Esophagus mucosa (tissue), 1 donor: ENCODE results near the gene PGBD2. TPM values are rescaled to one million over a fixed set of nuclear protein-coding genes. Genes with fewer than 3 reads are reported as not detected.
"Not testable (repeated sequence)": the region's sequence is repeated elsewhere in the genome, so short reads cannot be mapped to it uniquely, and the experiment has no call there.

Experiments
- ATAC-seq: fragments of 200-7000 bp; cut with Tn5 transposase; one replicate; pipeline ENCODE4 v1.9.1; 2020
- total RNA-seq: library from RNA; stranded (reverse); gene quantifications from one replicate; pipeline ENCODE4 v1.2.4, GENCODE V29; 2023
- donor health status: DM: yes; HTN: yes; CAD: no.

The PGBD2 gene
- total RNA-seq, 1 donor from 2014 or later: 4.5 TPM

- ATAC-seq: no peak
These were observed 20.6 kb downstream of the PGBD2 start for GRCh38 chr1:248926401-248927182.

GRCh38 chr1:248927283-248927682 lies 21.2 kb downstream of the PGBD2 start:
- ATAC-seq: not testable (repeated sequence)

GRCh38 chr1:248928122-248928521 lies 22.1 kb downstream of the PGBD2 start:
- not testable (repeated sequence) for ATAC-seq

GRCh38 chr1:248930037-248930436 lies 24.0 kb downstream of the PGBD2 start:
- ATAC-seq: not testable (repeated sequence)

- ATAC-seq: not testable (repeated sequence)
These were observed 32.3 kb downstream of the PGBD2 start for GRCh38 chr1:248938173-248938809.

GRCh38 chr1:248944134-248944999 lies 38.3 kb downstream of the PGBD2 start:
- ATAC-seq: not testable (repeated sequence)

- not testable (repeated sequence) for ATAC-seq
These were observed 39.0 kb downstream of the PGBD2 start for GRCh38 chr1:248945000-248945423.

GRCh38 chr1:248945453-248945852 lies 39.4 kb downstream of the PGBD2 start:
- ATAC-seq: peak; percentile 74

GRCh38 chr1:248945856-248946416 lies 39.9 kb downstream of the PGBD2 start:
- ATAC-seq: peak; percentile 62

Other genes with a start within 250 kb of the PGBD2 start
- not detected for gene OR14I1, start 203.5 kb upstream of the PGBD2 start, total RNA-seq
- gene LYPD8, start 150.5 kb upstream of the PGBD2 start, total RNA-seq: not detected
- 17.1 TPM for gene SH3BP5L, start 80.3 kb upstream of the PGBD2 start, total RNA-seq
- gene ZNF672, start 68.0 kb upstream of the PGBD2 start, total RNA-seq: 16.8 TPM
- 16.6 TPM for gene ZNF692, start 47.1 kb upstream of the PGBD2 start, total RNA-seq